Measurements from ENCODE around the gene ATP7A. TPM values are rescaled to one million over a fixed set of nuclear protein-coding genes. Genes with fewer than 3 reads are reported as not detected.
"Not testable (repeated sequence)": the region's sequence is repeated elsewhere in the genome, so short reads cannot be mapped to it uniquely, and the experiment has no call there.

ATP7A gene
- 10 to 100 TPM; 14.5 to 18.0 (median 16.8) TPM for polyA plus RNA-seq (ENCODE audit: insufficient read length in 4 of 4)

DNA sequence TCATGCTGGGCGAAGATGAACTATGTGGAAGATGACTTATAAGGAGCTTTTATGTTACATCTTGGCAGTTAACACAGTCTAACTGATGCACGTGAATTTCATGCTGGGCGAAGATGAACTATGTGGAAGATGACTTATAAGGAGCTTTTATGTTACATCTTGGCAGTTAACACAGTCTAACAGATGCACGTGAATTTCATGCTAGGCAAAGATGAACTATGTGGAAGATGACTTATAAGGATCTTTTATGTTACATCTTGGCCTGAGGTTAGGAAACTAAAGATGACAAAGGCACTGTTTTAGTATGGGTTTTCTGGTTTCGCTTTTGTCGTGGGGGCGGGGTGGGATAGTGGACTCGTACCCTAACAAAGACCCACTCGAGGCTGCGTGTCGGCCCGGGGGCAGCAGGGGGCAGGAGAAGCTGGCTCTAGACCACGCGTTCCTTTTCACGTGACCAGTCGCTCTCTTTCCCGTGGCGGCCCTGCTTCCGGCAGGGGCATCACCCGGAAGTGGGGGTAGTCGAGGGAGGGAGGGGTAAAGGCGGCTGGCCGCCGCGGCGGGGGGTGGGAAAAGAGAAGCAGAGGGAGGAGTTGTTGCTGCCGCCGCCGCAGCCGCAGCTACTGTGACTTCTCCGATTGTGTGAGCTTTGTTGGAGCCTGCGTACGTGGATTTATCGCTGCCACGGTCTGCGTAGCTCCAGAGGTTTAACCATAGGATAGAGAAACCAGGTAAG, at the start of gene ATP7A:
ATP7A (plus strand) TSS at position 586 of the 733 bp plus-strand sequence. CDS start 60,949 bp downstream, outside the sequence.
- peak in 3 of 4 donors; percentile 59 to 71 (median 66) for DNase-seq (ENCODE audit: low read depth in 4 of 4, low spot score in 3 of 4)

DNA sequence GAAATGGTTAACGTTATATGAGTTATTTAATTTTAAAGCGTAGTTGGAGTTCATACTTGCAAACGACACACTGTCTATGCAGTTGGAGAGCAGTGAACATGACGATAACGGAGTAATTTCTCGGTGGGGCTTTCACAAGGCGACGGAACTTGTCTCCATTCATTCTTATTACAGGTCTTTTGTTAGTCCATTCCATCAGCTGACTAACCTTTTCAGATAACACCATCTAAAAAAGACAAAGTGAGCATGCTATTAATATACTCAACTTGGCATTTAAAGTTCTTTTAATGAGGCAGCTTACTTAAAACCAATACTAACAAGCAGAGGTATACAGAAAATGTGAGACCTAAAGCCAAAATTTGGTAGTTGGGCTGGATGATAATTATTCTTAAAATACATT, 35.1 kb upstream of the ATP7A start:
- no peak for DNase-seq (ENCODE audit: low read depth in 4 of 4, low spot score in 3 of 4)

DNA sequence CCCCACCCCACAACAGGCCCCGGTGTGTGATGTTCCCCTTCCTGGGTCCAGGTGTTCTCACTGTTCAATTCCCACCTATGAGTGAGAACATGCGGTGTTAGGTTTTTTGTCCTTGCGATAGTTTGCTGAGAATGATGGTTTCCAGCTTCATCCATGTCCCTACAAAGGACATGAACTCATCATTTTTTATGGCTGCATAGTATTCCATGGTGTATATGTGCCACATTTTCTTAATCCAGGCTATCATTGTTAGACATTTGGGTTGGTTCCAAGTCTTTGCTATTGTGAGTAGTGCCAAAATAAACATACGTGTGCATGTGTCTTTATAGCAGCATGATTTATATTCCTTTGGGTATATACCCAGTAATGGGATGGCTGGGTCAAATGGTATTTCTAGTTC, 29.1 kb upstream of the ATP7A start:
- not testable (repeated sequence) for DNase-seq (ENCODE audit: low read depth in 4 of 4, low spot score in 3 of 4)

DNA sequence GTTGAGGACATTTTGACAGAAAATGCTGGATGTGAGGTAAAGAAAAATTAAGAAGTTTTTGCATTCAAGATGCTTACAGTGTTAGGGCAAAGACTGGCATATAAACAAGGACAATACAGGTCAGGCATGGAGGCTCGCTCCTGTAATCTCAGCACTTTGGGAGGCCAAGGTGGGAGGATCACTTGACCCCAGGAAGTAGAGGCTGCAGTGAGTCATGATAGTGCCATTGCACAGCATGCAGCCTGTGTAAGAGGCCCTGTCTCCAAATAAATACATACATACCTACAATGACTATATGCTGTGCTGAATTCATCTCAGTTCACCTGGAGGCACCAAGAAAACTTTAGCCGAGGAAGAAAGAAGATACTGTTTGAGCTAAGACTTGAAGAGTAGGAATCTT, 17.6 kb upstream of the ATP7A start:
- no peak for DNase-seq (ENCODE audit: low read depth in 4 of 4, low spot score in 3 of 4)

- DNase-seq (ENCODE audit: low read depth in 4 of 4, low spot score in 3 of 4) = no peak
Measured at GRCh38 chrX:77893713-77894112, 16.8 kb upstream of the ATP7A start.

DNA sequence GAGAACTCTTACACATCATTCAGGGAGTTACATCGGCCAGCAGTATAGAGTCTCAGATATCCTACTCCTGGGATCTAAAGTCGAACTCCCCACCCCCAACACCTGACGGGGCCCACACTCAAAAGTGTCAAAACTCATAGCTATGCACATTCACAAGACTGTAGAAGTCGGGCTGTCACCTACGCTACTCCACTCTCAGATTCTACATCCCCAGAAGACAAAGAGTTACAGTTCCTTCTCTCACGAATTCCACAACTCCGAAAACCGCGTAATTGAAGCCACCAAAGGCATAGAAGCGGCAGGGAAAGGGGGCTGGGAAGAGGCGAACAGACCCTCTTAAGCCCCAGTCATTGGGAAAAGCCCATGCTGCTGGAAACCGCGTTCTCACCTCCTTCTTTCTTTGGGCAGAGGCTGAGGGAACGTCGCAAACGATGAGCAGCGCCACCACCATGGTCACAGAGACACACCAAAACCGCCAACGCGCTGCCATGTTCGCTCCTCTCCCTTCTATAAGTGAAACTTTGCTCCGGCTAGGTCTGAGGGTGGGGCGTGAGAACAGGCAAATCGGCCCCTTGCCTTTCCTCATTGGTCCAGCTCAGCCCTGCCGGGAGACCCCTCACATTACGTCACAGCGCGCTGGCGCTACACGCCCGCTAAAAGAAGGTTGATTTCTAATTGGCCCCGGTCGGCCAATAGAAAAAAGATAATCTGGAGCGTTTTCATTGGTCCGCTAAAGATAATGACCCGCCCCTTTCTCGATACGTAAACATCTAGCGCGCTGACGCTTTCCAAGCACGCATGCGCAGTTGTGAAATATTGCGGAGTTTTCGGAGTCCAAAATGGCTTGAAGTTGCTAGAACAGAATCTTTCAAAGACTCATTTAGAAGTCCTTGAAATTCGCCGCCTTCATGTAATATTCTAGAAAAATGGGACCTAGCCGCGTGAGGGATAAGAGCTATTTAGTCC, 15.3 kb upstream of the ATP7A start, which contains the start of gene MAGT1:
MAGT1 (minus strand) TSS at position 515 of the 966 bp plus-strand sequence; CDS start at position 490, 25 bp downstream.
- DNase-seq (ENCODE audit: low read depth in 4 of 4, low spot score in 3 of 4) = peak; percentile 88 to 92 (median 89)

GRCh38 chrX:77899081-77899828, 11.2 kb upstream of the ATP7A start, which contains the start of gene COX7B:
COX7B (plus strand) TSS chrX:77899468; CDS start chrX:77899554, 86 bp downstream.
- DNase-seq (ENCODE audit: low read depth in 4 of 4, low spot score in 3 of 4) = peak; percentile 87 to 94 (median 90)

DNA sequence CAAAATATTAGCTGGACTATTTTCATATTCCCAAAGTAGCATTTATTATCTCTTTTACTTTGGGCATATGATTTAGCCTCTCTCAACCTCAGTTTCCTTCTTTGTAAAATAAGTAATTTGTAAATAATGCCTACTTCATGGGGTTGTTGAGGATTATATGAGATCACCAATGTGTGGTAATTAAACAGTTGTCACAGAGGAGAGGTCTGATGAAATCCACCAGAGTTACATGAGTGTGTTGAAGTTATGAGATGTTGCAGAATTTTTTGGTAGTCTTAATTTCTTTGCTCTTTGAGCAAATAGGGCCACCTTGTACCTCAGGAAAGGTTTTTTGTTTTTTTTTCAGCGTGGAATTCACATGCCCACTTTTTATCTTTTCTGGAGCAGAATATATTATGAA, 9.8 kb upstream of the ATP7A start:
- no peak for DNase-seq (ENCODE audit: low read depth in 4 of 4, low spot score in 3 of 4)

DNA sequence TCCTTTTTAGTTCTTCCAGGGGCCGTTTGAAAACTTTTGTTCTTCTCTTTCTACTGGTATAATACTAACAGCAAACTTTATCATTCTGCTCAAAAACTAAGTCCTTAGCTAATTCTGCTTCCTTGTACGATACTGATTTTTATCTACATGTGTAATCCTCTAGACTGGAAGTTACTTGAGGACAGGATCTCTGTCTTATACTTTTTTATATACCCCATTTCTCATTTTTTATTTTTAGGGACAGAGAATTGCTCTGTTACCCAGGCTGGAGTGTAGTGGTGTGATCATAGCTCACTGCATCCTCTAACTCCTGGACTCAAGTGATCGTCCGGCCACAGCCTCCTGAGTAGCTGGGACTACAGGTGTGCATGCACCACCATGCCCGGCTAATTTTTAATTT, 9.0 kb upstream of the ATP7A start:
- DNase-seq (ENCODE audit: low read depth in 4 of 4, low spot score in 3 of 4) = no peak

- DNase-seq (ENCODE audit: low read depth in 4 of 4, low spot score in 3 of 4) = no peak
Measured at GRCh38 chrX:77917294-77917933, 6.9 kb downstream of the ATP7A start.

DNA sequence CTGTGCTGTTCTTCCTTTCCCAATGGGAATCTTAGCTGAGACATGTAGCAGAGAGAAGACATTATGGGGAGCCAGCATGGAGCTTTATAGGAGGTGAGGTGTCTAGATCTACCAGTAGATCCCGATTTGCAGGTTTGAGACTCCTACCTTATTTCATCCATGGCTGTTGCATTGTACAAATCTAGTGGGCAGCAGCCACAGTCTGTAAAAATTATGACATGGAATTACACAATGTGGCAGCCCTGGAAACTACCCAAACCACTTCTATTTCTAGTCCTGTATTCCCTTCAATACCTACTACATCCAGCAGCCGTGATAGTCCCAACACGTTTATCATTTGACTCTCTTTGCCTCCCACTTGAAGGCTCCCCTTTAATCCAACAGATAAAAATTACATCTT, 8.1 kb downstream of the ATP7A start:
- DNase-seq (ENCODE audit: low read depth in 4 of 4, low spot score in 3 of 4) = no peak

DNA sequence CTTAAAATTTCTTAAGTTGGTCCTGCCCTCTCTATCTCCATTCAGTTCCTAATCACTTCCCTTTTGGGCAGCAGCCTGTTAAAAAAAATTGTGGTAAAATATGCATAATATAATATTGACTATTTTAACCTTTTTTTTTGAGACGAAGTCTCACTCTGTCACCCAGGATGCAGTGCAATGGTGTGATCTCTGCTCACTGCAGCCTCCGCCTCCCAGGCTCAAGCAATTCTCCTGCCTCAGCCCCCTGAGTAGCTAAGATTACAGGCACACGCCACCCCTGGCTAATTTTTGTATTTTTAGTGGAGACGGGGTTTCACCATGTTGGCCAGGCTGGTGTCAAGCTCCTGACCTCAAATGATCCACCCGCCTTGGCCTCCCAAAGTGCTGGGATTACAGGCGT, 8.9 kb downstream of the ATP7A start:
- not testable (repeated sequence) for DNase-seq (ENCODE audit: low read depth in 4 of 4, low spot score in 3 of 4)

DNA sequence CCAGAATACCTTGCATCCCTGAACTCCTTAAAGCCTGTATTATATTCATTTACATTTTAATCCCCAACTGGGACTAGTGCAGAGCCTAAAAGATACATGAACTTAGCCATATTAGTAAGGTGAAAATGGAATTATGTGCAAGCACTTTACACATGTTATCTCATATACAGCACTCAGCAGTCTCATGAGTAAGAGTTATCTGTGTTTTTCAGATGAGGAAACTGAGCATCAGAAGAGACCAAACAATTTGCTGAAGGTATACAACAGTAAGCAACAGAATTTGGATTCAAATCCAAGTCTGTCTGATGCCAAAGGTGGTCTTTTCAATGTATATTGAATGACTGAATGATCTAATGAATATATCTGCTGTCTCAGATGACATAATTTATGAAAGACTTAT, 12.3 kb downstream of the ATP7A start:
- no peak for DNase-seq (ENCODE audit: low read depth in 4 of 4, low spot score in 3 of 4)

GRCh38 chrX:77924320-77924859, 13.9 kb downstream of the ATP7A start:
- DNase-seq (ENCODE audit: low read depth in 4 of 4, low spot score in 3 of 4) = no peak

GRCh38 chrX:77925764-77926163, 15.3 kb downstream of the ATP7A start:
- DNase-seq (ENCODE audit: low read depth in 4 of 4, low spot score in 3 of 4) = no peak

DNA sequence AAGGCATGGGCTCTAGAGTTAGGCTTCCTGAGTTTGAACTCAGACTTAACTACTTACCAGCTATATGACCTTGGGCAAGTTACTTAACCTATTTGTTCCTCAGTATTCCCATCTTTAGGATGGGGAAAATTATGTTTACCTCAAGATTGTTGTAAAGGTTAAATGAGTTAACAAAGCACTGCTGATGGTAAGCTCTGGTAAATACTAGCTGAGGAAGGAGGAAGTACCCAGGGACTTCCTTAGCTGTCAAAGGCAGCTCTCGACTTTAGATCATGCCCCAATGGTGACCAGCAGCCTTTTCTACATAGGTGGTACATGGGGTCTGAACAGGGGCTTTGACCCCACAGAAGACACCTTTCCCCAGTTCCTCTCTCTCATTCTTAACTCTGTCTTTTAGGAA, 20.1 kb downstream of the ATP7A start:
- no peak for DNase-seq (ENCODE audit: low read depth in 4 of 4, low spot score in 3 of 4)

DNA sequence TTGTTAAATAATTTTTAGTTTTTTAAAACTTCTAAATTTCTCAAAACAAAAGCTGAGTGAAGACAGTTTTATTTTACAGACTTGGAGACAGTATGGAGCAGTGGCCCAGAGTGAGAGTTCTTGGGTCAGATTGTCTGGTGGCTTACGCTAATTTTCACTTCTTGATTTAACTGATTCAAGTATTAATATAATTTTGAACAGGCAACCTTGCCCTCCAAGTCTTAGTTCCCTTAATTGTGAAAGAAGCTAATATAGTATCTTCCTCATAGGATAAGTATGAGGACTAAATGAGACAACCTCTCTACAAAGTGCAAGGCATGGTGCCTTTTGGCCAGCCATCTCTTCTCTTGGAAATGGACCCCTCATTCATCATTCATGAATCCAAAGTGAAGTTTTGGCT, 25.4 kb downstream of the ATP7A start:
- DNase-seq (ENCODE audit: low read depth in 4 of 4, low spot score in 3 of 4) = no peak

GRCh38 chrX:77936299-77936698, 25.8 kb downstream of the ATP7A start:
- DNase-seq (ENCODE audit: low read depth in 4 of 4, low spot score in 3 of 4) = no peak

DNA sequence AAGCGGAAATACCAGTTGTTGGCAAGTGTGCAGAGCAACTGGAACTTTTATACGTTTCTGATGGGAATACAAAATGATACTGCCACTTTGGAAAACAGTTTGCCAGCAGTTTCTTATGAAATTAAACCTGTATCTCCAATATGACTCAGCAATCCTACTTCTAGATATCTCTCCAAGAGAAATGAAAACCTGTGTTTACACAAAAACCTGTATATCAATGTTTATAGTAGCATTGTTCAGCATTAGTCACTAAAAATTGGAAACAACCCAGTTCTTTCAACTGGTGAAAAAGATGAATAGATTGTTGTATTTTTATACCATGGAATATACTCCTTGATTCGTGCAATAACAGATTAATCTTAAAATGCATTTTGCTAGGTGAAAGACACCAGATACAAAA, 26.8 kb downstream of the ATP7A start:
- no peak for DNase-seq (ENCODE audit: low read depth in 4 of 4, low spot score in 3 of 4)
